Loucy (cell line): Measurements from ENCODE around the gene EBF3.

Experiments
- H2AFZ ChIP-seq: fragments of 200-600 bp; sonication (generic); 2 replicates; pipeline ENCODE4 v1.6.0; 2016; ENCODE audit warnings: antibody characterized with exemption, mild to moderate bottlenecking, low read length, moderate library complexity
- H3F3A ChIP-seq: fragments of 200-600 bp; 2 replicates; pipeline ENCODE4 v1.6.0; 2016; ENCODE audit warnings: antibody characterized with exemption, low read depth, mild to moderate bottlenecking
- H3K27me3 ChIP-seq: fragments of 200-600 bp; sonication (generic); 2 replicates; pipeline ENCODE4 v1.6.1; 2014; ENCODE audit warnings: low read length, mild to moderate bottlenecking; ENCODE audit not compliant: insufficient read depth, poor library complexity, severe bottlenecking
- H3K36me3 ChIP-seq: fragments of 200-600 bp; sonication (generic); 2 replicates; pipeline ENCODE4 v1.6.1; 2016; ENCODE audit warnings: low read length; ENCODE audit not compliant: insufficient read depth
- H3K4me1 ChIP-seq: fragments of 200-600 bp; sonication (generic); 2 replicates; pipeline ENCODE4 v1.5.1; 2014; ENCODE audit warnings: low read length, mild to moderate bottlenecking; ENCODE audit not compliant: insufficient read depth, poor library complexity, severe bottlenecking
- H3K4me2 ChIP-seq: fragments of 200-600 bp; sonication (generic); 2 replicates; pipeline ENCODE4 v1.6.0; 2014; ENCODE audit warnings: antibody characterized with exemption, low read length, low read depth, mild to moderate bottlenecking; ENCODE audit not compliant: poor library complexity, severe bottlenecking
- H3K4me3 ChIP-seq: fragments of 200-600 bp; sonication (generic); 2 replicates; pipeline ENCODE4 v1.5.1; 2014; ENCODE audit warnings: low read length, mild to moderate bottlenecking, mixed read lengths; ENCODE audit not compliant: poor library complexity, severe bottlenecking
- H3K79me2 ChIP-seq: fragments of 200-600 bp; sonication (generic); 2 replicates; pipeline ENCODE4 v1.6.1; 2014; ENCODE audit warnings: low read length; ENCODE audit not compliant: insufficient read depth
- H3K9ac ChIP-seq: fragments of 200-600 bp; sonication (generic); 2 replicates; pipeline ENCODE4 v1.6.0; 2014; ENCODE audit warnings: mild to moderate bottlenecking, low read depth, low read length, moderate library complexity; ENCODE audit not compliant: poor library complexity, severe bottlenecking
- H3K9me2 ChIP-seq: fragments of 200-600 bp; sonication (generic); replicated peaks from 2 replicates; pipeline ENCODE4 v1.6.1; 2016; ENCODE audit warnings: low read depth, low read length, mixed read lengths
- H3K9me3 ChIP-seq: fragments of 200-600 bp; sonication (generic); 2 replicates; pipeline ENCODE4 v1.6.1; 2014; ENCODE audit warnings: mild to moderate bottlenecking, antibody characterized with exemption, low read length, low read depth; ENCODE audit not compliant: insufficient read depth
- H4K20me1 ChIP-seq: fragments of 200-600 bp; sonication (generic); 2 replicates; pipeline ENCODE4 v1.6.0; 2014; ENCODE audit warnings: antibody characterized with exemption, low read length, mild to moderate bottlenecking; ENCODE audit not compliant: insufficient read depth, poor library complexity, severe bottlenecking
- CTCF ChIP-seq: fragments of 200-600 bp; sonication (generic); conservative IDR thresholded peaks from 2 replicates; pipeline ENCODE4 v1.5.1; 2014; ENCODE audit warnings: mild to moderate bottlenecking, antibody characterized with exemption, low read length
- EZH2phosphoT487 ChIP-seq: fragments of 200-600 bp; IDR thresholded peaks from 2 replicates; pipeline ENCODE4 v1.6.1; 2018; ENCODE audit warnings: antibody characterized with exemption, mild to moderate bottlenecking, moderate library complexity, borderline replicate concordance

The EBF3 gene

DNA sequence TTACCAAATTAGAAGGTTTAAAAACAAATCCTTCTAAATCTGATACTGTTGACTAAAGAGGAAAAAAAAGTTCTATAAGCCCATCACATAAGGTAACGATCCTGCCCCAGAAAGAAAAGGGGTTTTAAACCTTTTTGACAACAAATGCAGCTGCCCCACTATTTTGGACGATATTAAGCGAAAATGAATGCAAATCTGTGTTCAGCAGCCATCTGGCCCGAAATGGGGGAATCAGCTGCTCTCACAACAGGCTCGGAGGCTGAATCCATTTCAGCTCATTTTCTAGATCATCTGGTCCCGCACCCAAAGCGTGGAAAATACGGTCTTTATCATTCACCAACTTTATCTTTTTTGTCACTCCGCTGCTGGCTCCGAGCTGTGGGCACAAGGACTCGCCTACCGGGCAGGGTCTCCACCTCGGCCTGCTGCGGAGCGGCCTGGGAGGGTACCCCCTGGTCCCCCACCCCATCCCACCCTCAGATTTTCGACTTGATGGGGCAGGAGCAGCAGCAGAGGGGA, 2.4 kb upstream of the EBF3 start:
- Histone ChIP-seq H3K9me3 (no peaks in the 10 kb centered on the region), H3K36me3 (no peaks in the 10 kb centered on the region), H2AFZ (no peak overlapping the region), H3K4me1 (no peaks in the 10 kb centered on the region), H3K9me2 (no peaks in the 10 kb centered on the region), H3F3A (no peaks in the 10 kb centered on the region), H3K79me2 (no peaks in the 10 kb centered on the region), H3K9ac (no peak overlapping the region), H3K4me2 (no peak overlapping the region), H4K20me1 (no peaks in the 10 kb centered on the region), H3K27me3 (no peaks in the 10 kb centered on the region), H3K4me3 (no peak overlapping the region)
- TF ChIP-seq EZH2phosphoT487 (no peak), CTCF (no peak)

DNA sequence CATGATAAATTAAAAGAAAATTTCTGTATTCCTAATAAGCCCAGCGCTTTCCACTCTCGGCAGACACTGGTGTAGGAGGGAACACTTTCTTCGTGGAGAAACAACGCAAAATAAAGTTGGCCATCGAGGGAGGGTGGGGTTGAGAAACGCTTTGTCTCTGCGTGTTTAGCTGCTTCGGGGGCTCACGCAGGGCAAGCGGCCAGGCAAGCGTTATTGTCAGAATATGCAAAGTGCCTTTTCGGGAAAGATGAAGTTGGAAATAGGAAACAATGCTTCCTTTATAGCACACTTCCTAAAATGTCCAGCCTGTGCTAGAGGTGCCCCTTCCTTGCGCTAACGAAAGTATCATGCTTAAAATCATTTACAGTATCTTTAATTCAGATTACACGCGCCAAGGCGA, 1.9 kb upstream of the EBF3 start:
- H3K9ac ChIP-seq = no peak overlapping the region
- no peak for TF ChIP-seq EZH2phosphoT487
- TF ChIP-seq CTCF = no peak
- no peaks in the 10 kb centered on the region for H4K20me1 ChIP-seq
- H3K36me3 ChIP-seq = no peaks in the 10 kb centered on the region
- H3K9me2 ChIP-seq = no peaks in the 10 kb centered on the region
- H3K4me3 ChIP-seq = no peak overlapping the region
- no peak overlapping the region for H3K4me2 ChIP-seq
- H3K27me3 ChIP-seq = no peaks in the 10 kb centered on the region
- no peaks in the 10 kb centered on the region for H3K4me1 ChIP-seq
- no peaks in the 10 kb centered on the region for H3K79me2 ChIP-seq
- no peak overlapping the region for H2AFZ ChIP-seq
- H3F3A ChIP-seq = no peaks in the 10 kb centered on the region
- H3K9me3 ChIP-seq = no peaks in the 10 kb centered on the region

GRCh38 chr10:129965425-129965808, 1.3 kb upstream of the EBF3 start:
- no peak overlapping the region for H2AFZ ChIP-seq
- no peaks in the 10 kb centered on the region for H3K4me1 ChIP-seq
- no peak overlapping the region for H3K4me3 ChIP-seq
- no peaks in the 10 kb centered on the region for H4K20me1 ChIP-seq
- no peak overlapping the region for H3K9ac ChIP-seq
- H3K9me2 ChIP-seq = no peaks in the 10 kb centered on the region
- no peak overlapping the region for H3K4me2 ChIP-seq
- no peaks in the 10 kb centered on the region for H3K9me3 ChIP-seq
- H3K27me3 ChIP-seq = no peaks in the 10 kb centered on the region
- no peaks in the 10 kb centered on the region for H3K36me3 ChIP-seq
- no peaks in the 10 kb centered on the region for H3F3A ChIP-seq
- H3K79me2 ChIP-seq = no peaks in the 10 kb centered on the region
- no peak for TF ChIP-seq CTCF
- TF ChIP-seq EZH2phosphoT487 = no peak
